KOPT-K1 (cell line): ENCODE results near the gene LRP3.
"Not testable (repeated sequence)": the region's sequence is repeated elsewhere in the genome, so short reads cannot be mapped to it uniquely, and the experiment has no call there.

Source experiments
- H3K27ac ChIP-seq: fragments of 200-600 bp; sonication (generic); 2 replicates; pipeline ENCODE4 v1.5.1; 2016; ENCODE audit warnings: antibody characterized with exemption, mild to moderate bottlenecking, low read depth, low read length; ENCODE audit not compliant: poor library complexity, severe bottlenecking
- H3K36me3 ChIP-seq: fragments of 200-600 bp; sonication (generic); 2 replicates; pipeline ENCODE4 v1.5.1; 2017; ENCODE audit warnings: antibody characterized with exemption, mild to moderate bottlenecking, low read length, moderate library complexity; ENCODE audit not compliant: insufficient read depth
- H3K9me3 ChIP-seq: fragments of 200-600 bp; sonication (generic); 2 replicates; pipeline ENCODE4 v1.5.1; 2017; ENCODE audit warnings: antibody characterized with exemption, low read length, mild to moderate bottlenecking; ENCODE audit not compliant: insufficient read depth, poor library complexity, severe bottlenecking

The LRP3 gene

DNA sequence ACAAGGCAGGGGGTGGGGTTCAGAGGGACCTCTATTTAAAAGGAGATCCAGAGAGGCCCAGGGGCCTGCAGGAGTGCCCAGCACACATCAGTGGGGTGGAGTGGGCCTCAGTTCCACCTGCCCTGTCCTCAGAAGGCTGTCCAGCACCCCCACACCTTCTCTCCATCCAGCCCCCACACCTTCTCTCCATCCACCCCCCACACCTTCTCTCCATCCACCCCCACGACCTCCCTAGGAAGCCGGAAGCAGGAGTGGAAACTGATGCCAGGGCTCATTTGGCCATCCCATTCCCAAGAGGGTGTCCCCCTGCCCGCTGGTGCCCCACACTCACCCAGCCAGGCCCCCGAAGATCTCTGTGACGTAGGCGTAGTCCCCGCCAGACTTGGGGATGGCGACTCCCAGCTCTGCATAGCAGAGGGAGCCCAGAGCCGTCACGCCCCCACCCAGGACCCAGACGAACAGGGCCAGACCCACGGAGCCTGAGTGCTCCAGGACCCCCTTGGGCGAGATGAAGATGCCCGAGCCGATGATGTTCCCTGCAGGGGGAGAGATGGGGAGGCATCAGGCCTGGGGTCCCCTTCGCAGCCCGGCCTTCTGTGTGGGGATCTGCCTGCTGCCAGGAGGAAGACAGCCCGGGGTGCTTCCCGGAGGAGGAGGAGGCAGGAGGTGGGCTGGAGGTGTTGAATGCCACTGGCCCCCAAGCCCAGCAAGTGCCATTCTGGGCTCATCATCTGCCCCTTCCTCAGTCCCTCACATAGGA, 21.5 kb downstream of the LRP3 start:
- no peaks in the 10 kb centered on the region for H3K36me3 ChIP-seq
- no peaks in the 10 kb centered on the region for H3K9me3 ChIP-seq
- H3K27ac ChIP-seq = no peak overlapping the region

DNA sequence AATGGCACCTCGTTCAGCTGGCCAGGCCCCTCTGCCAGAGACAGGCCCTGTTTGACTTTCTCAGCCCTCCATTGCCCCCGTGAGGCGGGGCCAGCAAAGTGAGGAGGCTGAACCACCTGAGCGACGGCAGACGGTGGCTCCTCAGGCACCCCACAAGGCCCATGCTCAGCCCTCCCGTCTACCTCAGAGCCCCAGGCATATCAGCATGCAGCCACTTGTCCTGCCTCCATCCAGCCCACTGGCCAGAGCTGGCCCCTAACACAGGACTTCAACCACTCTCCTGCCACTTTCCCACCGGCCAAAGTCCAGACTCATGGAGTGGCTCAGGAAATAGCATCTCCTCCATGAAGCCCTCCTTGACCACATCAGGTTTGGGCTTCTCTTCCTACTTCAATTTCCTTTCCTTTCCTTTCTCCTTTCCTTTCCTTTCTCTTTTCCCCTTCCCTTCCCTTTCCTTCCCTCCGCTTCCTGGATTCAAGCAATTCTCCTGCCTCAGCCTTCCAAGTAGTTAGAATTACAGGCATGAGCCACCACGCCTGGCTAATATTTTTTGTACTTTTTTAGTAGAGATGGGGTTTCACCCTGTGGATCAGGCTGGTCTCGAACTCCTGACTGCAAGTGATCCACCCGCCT, 22.2 kb downstream of the LRP3 start:
- no peaks in the 10 kb centered on the region for H3K36me3 ChIP-seq
- H3K9me3 ChIP-seq = no peaks in the 10 kb centered on the region
- no peak overlapping the region for H3K27ac ChIP-seq

DNA sequence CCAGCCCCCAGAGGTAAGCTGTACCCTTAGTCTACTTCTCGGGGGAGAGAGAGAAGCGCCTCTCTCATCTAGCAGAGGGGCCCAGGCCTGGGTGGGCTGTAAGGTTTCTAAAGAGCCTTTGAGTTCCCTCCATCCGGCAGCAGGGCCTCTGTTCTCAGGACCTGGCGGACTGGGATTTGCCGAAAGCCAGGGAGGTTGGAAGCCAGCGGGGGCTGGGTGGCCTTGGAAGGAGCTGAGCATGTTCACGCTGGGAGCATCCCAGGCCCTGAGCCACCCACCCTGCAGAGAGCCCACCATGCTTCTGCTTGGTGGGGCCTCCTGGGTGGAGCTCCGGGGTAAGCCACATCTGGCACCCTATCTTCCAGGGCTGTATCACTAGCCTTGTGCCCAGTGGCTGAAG, 23.8 kb downstream of the LRP3 start:
- H3K36me3 ChIP-seq = no peaks in the 10 kb centered on the region
- H3K9me3 ChIP-seq = no peaks in the 10 kb centered on the region
- H3K27ac ChIP-seq = no peak overlapping the region

- H3K27ac ChIP-seq = no peak overlapping the region
- H3K9me3 ChIP-seq = no peaks in the 10 kb centered on the region
- H3K36me3 ChIP-seq = no peaks in the 10 kb centered on the region
These were observed 25.2 kb downstream of the LRP3 start for GRCh38 chr19:33219261-33219815.

GRCh38 chr19:33220115-33220514, 26.0 kb downstream of the LRP3 start:
- Histone ChIP-seq H3K9me3 (no peaks in the 10 kb centered on the region), H3K36me3 (no peaks in the 10 kb centered on the region), H3K27ac (no peak overlapping the region)

DNA sequence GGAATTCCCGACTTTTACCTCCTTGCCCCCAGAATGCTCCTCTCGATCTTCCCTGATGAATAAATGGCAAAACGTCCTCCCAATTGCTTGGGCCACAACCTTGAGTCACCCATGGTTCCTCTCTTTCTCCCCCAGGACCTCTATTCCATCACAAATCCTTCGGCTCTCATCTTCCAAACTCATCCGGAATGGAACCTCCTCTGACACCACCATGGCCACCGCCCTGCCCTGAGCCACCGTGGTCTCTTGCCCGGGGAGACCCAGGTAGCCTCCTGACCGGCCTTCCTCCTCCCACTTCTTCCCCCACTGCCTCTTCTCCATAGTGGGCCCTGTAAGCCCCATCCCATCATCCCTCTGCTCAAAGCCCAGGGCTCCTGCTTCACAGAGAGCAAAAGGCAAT, 26.6 kb downstream of the LRP3 start:
- H3K36me3 ChIP-seq = no peaks in the 10 kb centered on the region
- no peak overlapping the region for H3K27ac ChIP-seq

GRCh38 chr19:33221638-33222037, 27.5 kb downstream of the LRP3 start:
- H3K9me3 ChIP-seq = peaks cover 9% of the 10 kb centered on the region
- no peak overlapping the region for H3K27ac ChIP-seq
- no peaks in the 10 kb centered on the region for H3K36me3 ChIP-seq

More for the DNA sequence above, 26.6 kb downstream of the LRP3 start:
- H3K9me3 ChIP-seq = no peaks in the 10 kb centered on the region

GRCh38 chr19:33222255-33222654, 28.1 kb downstream of the LRP3 start:
- peaks cover 13% of the 10 kb centered on the region for H3K9me3 ChIP-seq
- H3K36me3 ChIP-seq, H3K27ac ChIP-seq: not testable (repeated sequence)

GRCh38 chr19:33224694-33225457, 30.7 kb downstream of the LRP3 start:
- no peak overlapping the region for H3K27ac ChIP-seq
- H3K36me3 ChIP-seq = no peaks in the 10 kb centered on the region
- peaks cover 27% of the 10 kb centered on the region for H3K9me3 ChIP-seq

GRCh38 chr19:33225458-33225926, 31.4 kb downstream of the LRP3 start, which contains the start of gene SLC7A10:
TSS of gene SLC7A10 (minus strand) at chr19:33225850. CDS start at chr19:33225703, 147 bp downstream.
- H3K36me3 ChIP-seq = no peaks in the 10 kb centered on the region
- no peak within 1 kb of the TSS for H3K27ac ChIP-seq
- H3K9me3 ChIP-seq = peaks cover 27% of the 10 kb centered on the region

DNA sequence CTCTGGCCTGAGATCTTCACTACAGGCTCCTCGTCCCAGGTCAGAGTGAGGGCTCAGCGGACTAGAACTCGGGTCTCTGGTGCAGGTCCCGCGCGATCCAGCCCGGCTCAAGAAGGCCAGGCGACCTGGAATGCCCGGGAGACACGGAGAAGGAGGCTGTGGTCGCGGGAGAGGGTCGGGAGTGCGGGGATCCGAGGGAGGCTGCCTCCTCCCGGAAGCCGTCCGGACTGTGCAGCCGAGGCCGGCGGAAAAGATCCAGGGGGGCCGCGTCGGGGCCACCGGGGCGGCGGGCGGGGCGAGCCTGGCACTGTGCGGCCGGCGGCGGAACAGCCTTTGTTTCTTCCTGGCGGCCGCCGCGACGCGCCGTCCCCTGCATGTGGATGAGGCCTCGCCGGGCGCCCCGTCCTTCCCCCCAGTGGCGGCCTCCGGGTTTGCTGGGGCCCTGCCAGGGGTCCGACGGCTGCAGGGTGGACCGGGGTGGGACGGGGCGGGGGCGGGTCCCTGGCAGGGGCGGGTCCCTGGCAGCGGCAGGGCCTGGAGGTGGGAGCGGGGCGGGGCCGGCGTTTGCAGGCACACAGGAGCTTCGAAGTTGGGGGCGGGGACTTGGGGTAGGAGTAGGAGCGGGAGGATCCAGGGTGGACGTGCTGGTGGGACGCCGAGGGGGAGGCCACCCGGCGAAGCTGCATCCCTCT, 32.6 kb downstream of the LRP3 start:
- peaks cover 27% of the 10 kb centered on the region for H3K9me3 ChIP-seq
- H3K27ac ChIP-seq = no peak overlapping the region
- H3K36me3 ChIP-seq = no peaks in the 10 kb centered on the region

- Histone ChIP-seq H3K27ac (no peak overlapping the region), H3K9me3 (peaks cover 27% of the 10 kb centered on the region), H3K36me3 (no peaks in the 10 kb centered on the region)
These were observed 33.1 kb downstream of the LRP3 start for GRCh38 chr19:33227242-33227650.

GRCh38 chr19:33227870-33228599, 33.9 kb downstream of the LRP3 start:
- H3K27ac ChIP-seq = no peak overlapping the region
- H3K9me3 ChIP-seq = peaks cover 27% of the 10 kb centered on the region
- H3K36me3 ChIP-seq = no peaks in the 10 kb centered on the region

- Histone ChIP-seq H3K36me3 (no peaks in the 10 kb centered on the region), H3K27ac (no peak overlapping the region), H3K9me3 (peaks cover 27% of the 10 kb centered on the region)
These were observed 35.8 kb downstream of the LRP3 start for GRCh38 chr19:33229962-33230361.
